Nucleus accumbens (tissue), 56 donors: Measurements from ENCODE around the gene SPCS3.
"Not testable (repeated sequence)": the region's sequence is repeated elsewhere in the genome, so short reads cannot be mapped to it uniquely, and the experiment has no call there.

ENCODE experiments used
- DNase-seq, 56 donors: peaks; one replicate each; lab custom pipeline; 2025; lab: John Stamatoyannopoulos, UW

The SPCS3 gene

DNA sequence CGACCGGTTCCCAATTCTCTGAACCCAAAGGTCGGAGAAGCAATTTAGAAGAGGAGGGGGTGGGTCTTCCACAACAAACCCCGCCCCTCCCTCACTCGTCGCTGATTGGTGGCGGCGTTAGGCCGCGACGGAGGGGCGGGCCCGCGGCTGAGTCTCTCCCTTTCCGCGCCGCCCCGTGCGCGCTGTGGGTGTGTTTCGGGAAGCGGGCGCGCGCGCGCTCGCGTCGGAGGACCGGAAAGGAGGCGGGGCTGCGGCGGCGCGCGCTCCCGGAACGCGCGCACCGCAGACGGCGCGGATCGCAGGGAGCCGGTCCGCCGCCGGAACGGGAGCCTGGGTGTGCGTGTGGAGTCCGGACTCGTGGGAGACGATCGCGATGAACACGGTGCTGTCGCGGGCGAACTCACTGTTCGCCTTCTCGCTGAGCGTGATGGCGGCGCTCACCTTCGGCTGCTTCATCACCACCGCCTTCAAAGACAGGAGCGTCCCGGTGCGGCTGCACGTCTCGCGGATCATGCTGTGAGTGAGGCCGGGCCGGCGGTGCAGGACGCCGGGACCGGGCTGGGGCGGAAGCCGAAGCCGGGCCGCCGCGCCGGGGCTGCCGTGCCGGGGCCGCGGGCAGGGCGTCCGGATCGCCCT is at the start of gene SPCS3:
Gene SPCS3, plus strand, starts transcription at position 263 of the 636 bp plus-strand sequence. Its CDS starts 111 bp downstream, at position 374.
- peak; percentile 54 to 98 (median 93) for DNase-seq

DNA sequence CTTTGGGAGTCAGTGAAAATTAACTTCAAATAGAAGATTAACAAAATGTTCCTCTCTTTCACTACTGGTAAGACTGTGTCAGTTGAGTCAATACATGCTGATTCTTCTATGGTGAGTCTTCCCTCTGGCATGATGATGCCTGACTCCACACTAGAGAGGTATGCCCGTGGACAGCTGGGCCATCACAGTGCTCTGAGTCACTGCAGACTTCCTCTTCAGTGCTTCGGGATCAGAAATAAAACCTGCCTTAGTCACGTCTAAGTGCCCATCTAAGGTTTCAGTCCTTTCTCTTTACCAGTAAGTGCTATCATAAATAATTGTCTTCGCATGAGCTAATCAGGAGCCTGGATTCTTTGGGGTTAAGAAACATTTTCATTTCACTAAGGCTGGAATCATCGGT is 49.1 kb upstream of the SPCS3 start:
- DNase-seq: no peak

DNA sequence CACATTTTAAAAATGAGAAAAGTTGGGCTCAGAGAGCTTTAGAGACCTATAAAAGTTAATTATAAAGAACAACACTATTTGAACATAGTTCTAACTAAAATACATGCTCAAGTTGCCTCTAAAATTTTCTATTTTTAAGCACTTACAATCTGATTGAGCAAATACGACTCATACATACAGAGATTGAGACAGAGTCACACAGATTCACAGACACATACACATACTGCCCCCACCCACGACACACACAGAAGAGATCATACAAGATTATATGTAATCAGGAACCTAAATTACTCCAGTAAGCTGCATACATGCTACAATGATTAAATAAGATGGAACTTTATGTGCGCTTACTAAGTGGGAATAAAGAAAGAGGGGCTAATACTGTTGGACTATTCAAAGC is 48.0 kb upstream of the SPCS3 start:
- DNase-seq: no peak

DNA sequence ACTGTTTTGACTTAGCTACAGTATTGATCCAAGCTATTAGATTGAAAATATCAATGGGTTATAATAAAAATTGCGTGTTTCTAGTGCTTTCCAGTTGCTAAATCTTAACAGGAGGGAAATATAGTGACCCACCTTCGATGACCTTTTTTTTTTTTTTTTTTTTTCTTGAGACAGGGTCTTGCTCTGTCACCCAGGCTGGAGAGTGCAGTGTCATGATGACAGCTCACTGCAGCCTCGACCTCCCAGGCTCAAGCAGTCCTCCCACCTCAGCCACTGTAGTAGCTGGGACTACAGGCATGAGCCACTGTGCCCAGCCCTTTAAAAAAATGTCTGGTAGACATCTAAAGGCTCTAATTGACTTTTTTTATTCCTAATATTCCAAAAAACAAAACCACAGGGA is 47.0 kb upstream of the SPCS3 start:
- DNase-seq: no peak

DNA sequence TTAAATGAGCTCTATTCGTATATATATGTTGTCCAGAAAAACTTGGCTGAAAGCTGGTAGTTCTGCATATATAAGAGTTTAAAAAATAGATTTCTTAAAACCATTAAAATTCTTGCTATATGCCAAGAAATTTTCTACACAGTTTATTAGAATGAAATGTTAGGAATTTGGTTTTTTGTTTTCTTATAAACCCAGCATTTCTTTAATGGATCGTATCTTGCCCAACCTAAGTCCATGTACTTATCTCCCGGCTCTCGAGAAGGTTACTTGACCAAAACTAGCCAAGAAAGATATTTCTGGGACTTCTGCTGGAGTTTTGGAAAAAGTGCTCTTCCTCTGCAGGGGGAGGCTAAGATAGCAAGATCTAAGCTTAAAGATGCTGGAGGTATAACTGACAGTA is 46.0 kb upstream of the SPCS3 start:
- DNase-seq: no peak

DNA sequence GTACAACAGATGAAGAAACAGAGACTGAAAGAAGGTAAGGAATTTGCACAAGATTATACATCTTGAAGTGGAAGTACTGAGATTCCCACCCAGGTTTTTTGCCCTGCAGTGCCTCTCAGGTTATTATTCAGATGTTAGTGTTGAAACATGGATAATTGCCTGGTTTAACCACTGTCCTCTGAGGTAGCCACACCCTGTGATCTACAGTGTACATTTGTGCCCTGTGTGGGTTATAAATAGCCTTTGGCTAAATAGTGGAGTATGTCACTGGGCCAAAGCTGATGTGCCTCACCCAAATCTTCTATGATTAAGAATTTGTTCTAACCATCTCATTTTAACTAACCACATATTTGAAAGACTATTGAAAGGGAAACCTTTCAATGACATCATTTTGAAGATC is 45.3 kb upstream of the SPCS3 start:
- DNase-seq: no peak

DNA sequence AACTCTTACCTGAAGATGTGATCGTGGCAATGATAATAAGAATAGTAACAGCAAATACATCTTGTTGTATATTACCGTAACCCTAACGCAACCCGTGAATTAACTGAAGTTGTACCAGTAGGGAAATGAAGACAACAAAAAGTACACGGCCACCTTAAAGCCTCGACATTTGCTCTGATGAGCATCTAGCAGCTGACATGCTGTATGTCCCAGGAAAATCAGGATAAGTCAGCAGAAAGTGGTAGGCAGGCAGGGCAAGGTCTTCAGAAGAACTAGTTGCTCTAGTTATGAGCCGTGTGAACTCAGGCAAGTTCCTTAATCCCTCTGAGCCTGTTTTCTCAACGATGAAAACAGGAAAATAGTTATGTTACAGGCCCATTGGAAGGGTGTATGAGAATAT is 43.1 kb upstream of the SPCS3 start:
- DNase-seq: no peak

DNA sequence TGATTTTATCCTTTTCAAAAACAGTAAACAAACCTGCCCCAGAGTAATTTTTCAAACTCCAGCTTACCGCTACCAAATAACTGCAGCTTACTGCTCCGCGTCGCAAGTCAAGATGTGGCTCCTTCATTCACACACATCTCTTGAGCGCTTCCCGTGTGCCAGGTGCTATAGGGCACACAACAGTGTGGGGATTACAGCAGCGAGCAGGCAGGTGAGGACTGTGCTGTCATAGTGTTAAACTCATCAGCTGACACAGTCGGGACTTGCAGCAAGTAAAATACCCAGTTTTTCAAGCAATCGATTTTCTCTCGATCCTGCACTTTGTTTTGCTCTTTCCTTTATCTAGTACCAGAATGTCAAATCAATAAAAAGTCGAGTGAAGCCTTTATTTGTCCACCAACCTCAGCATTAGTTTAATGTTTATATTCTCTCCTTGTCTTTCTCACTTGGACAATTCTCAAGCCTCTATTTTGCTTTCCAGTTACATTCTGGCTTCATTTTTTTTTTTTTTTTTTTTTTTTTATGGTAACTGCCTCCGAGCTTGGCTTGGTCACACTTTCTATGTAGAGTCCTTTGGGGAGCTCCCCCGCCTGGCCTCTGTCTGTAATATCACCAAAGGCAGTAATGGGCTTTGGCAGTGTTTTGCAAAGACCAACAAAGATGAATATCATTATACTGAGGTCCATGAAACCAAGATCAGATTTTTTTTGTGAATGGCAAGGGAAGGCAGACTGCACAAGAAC is 42.4 kb upstream of the SPCS3 start:
- peak in 30 of 56 donors; percentile 0 to 55 (median 6) for DNase-seq

DNA sequence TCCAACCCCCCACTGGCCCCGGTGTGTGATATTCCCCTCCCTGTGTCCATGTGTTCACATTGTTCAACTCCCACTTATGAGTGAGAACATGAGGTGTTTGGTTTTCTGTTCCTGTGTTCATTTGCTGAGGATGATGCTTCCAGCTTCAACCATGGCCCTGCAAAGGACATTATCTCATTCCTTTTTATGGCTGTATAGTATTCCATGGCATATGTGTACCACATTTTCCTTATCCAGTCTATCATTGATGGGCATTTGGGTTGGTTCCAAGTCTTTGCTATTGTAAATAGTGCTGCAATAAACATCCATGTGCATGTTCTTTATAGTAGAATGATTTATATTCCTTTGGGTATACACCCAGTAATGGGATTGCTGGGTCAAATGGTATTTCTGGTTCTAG is 40.2 kb upstream of the SPCS3 start:
- DNase-seq: not testable (repeated sequence)

DNA sequence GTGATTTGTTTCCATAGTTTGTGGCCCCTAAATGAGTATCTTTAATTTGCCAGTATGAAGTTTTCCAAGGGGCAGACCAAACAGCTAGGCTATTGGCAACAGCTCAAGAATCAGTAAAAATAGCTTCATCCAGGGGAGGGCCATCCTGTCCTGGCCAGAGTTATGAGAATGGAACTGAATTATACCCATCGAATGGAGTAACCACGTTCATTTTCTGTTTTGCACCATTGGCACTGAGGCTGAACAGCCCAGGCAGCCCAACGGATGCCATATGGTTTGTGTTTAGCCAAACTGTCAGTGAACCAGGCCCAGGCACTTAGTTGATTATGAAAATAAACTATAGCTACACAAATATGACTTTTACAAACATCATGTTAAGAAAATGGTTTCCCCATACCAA is 33.0 kb upstream of the SPCS3 start:
- DNase-seq: no peak

DNA sequence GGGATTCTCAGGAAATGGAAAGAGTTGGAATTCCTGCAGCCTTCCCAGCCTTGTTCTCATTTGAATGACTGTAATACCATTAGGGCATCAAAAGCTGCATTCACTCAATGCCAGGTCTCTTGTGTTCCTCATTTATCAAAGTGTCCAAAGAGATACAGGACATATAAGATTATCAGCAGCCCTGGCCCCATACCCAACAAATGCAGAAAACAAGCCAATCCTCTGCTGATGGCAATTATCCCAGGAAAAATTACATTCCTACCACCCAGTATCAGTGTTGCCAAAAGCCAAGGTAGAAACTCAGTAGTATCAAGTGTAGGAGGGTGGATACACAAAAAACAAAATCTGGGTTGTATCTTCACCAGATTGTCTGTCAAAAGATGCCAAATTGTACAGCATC is 32.2 kb upstream of the SPCS3 start:
- no peak for DNase-seq

DNA sequence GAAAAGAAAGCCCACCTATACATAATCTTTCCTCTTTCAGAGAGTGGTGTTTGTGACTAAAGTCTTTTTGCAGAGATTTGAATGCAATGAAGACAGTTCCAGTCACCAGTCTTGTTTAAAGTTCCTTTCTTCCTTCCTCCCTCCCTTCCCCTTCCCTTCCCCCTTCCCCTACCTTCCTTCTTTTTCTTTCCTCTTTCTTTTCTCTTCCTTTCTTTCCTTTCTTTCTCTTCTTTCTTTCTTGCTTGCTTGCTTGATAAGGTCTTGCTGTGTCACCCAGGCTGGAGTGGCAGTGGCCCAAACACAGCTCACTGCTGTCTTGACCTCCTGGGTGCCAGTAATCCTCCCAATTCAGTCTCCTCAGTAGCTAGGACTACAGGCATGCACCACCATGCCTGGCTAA is 31.7 kb upstream of the SPCS3 start:
- DNase-seq: no peak

DNA sequence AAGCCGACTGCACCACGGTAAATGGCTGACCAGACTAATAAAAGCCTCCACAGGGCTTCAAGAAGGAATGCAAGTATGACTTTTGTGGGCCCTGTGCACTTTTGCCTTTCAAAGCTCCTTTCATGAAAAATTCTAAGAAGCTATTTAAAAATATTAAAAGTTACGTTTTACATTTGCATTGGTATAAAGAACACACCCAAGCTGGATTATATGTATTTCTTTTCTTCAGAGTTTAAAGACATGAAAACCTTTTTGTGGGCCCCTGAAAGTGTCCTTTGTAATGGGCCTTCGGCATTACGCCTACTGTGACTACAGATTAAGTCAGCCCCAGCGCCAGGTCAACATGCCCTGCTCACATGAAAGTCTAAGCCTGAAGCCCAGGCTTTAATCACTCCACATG is 30.2 kb upstream of the SPCS3 start:
- DNase-seq: no peak

DNA sequence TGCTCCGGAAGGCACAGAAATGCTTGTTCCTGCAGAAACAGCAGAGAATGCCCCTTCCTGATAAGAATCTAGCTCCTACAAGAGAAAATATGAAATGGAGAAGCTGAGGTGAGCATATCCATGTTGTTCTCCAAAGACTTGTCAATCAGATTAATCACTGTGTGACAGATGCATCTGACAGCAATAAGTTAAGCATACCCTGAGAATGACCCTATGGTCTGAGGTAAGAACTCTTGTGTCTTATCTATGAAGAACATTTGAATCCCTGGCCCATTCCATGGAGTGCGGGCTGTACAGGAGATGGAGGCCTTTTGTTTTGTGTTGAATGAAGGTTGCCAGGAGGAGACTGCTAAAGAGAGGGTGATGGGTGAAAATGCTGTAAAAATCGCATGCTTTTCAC is 29.2 kb upstream of the SPCS3 start:
- DNase-seq: no peak

DNA sequence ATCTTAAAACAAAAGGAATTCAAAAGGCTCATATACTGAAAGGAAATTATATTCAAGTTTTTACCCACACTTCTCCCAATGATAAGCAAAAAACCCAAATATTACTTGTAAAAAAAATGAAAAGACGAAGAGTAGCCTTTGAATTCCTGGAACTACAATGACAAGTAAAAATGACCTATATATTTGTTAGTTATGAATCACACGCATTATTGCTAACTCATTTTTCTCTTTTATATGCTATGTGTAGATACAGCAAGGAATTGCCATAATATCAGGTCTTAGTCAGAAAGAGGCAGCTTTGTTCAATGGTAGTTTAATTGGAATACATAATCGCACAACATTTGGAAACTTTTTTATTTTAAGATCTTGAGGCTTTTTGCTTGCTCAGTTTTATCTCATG is 28.0 kb upstream of the SPCS3 start:
- DNase-seq: no peak

DNA sequence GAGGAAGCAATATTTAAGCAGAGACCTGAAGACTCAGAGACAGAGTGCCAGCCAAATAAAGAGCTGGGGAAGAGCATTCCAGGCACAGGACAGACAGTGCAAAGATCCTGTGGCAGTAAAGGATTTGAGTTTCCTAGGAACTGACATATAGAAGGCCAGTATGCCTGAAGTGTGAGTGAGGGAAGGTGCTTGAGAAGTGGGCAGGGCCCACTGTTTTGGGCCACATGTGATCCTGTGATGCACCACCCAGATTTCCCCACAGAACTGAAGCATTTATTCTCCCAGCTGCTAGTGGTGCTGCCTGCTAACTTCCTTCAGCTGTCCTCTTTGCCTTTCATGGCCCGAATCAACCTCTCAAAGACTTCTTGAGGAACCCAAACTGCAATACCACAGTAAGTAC is 26.8 kb upstream of the SPCS3 start:
- DNase-seq: no peak

DNA sequence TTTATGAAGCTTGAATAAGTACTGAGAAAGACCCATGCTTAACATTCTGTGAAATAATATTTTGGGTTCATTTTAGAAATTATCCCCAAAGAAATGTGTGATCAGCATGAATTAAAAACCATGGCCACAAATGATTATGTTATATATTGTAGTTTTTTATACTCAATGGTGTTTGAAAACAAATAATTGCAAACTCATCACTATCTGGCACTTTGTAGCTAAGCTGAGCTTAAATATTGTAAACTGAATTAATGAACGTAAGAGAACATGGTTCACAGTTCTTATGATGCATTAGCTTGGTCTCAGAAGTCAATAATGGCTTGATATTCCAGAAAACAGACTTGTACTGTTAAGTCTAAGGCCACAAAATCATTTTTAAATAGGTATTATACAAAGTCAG is 26.1 kb upstream of the SPCS3 start:
- no peak for DNase-seq

DNA sequence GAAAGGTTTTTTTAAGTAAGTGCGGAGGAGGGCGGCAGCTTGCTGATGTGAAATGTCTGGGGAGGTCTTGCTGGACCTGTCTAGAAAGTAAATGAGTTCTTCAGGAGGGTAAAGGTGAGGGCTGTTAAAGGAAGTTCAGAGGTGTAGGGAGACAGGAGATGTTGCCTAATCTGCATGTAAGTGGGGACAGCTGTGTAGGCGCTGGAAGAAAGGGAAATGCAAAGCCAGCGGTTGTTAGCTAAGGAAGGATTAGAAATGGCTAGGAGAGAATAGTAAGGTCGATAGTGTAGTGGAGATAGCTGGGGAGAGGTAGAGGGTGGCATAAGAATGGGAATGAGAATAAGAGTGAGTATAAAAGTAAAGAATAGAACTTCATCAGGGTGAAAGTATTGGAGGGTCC is 23.9 kb upstream of the SPCS3 start:
- not testable (repeated sequence) for DNase-seq

DNA sequence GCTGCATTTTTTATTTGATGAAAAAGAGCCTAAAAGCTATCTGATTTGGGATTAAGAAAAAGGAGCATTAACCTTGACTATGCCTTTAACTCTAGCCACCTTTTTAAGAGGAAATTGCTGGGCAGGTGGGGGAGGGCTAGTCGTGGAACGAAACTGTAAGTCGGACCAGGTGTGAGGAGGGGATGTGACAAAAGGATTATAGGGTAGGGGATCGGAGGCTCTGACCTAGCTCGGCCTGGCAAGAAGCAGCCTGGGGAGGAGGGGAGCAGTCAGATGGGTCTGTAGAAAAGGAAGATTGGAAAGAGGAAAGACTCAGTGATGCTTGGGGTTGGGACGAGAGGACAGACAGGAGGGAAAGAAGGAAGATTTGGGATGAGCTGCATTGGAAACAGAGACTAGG is 21.1 kb upstream of the SPCS3 start:
- no peak for DNase-seq

DNA sequence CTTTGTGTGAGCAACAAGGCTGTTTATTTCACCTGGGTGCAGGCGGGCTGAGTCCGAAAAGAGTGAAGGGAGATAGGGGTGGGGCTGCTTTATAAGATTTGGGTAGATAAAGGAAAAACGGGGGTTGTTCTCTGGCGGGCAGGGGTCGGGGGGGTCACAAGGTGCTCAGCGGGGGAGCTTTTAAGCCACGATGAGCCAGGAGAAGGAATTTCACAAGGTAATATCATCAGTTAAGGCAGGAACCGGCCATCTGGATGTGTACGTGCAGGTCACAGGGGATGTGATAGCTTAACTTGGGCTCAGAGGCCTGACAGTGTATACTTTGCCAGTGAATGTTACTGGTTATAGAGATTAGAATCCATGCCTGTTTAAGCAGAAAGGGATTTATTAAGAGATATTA is 19.7 kb upstream of the SPCS3 start:
- no peak for DNase-seq

DNA sequence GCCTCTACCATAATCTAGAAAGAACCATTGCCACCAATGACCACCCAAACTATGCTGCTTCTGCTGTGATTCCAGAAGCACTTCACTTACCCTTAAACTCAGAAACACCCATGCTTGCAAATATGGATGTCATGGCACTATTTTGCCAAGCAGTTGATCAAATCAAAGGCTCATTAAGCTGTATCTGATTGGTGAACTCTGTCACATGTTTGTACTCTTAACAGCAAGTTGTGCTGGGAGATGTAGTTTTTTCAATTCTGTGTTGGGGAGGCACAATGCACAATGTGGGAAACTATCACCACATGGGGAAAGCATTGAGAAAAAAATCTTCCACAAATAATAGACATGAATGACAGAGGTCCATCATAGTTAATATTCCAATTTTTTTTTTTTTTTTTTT is 19.2 kb upstream of the SPCS3 start:
- DNase-seq: no peak
